Mucosa of descending colon (tissue), 3 donors: ENCODE data around the gene CABYR. TPM values are rescaled to one million over a fixed set of nuclear protein-coding genes. Genes with fewer than 3 reads are reported as not detected.

Experiments used
- ATAC-seq: fragments of 200-7000 bp; cut with Tn5 transposase; one replicate; pipeline ENCODE4 v1.9.1; 2020; ENCODE audit warnings: mild to moderate bottlenecking, moderate library complexity
- DNase-seq, 3 donors: peaks; one replicate each; pipeline ENCODE4 v3.0.0-alpha.2; 2020
- H3K36me3 ChIP-seq: fragments of 200-600 bp; one replicate; pipeline ENCODE4 v1.8.0; 2021; ENCODE audit warnings: low read depth, mild to moderate bottlenecking
- H3K4me1 ChIP-seq: fragments of 200-600 bp; one replicate; pipeline ENCODE4 v1.8.0; 2021; ENCODE audit warnings: low read depth, mild to moderate bottlenecking
- H3K4me3 ChIP-seq: fragments of 200-600 bp; one replicate; pipeline ENCODE4 v1.8.0; 2021; ENCODE audit warnings: mild to moderate bottlenecking
- H3K9me3 ChIP-seq: fragments of 200-600 bp; one replicate; pipeline ENCODE4 v1.8.0; 2021; ENCODE audit warnings: mild to moderate bottlenecking
- CTCF ChIP-seq: fragments of 200-600 bp; IDR thresholded peaks from one replicate; pipeline ENCODE4 v1.8.0; 2022; ENCODE audit warnings: antibody characterized with exemption, mild to moderate bottlenecking
- intact Hi-C, 2 donors: fragments of 100-400 bp; cut with DNase I in 1 of 2; cut with micrococcal nuclease in 1 of 2; formaldehyde crosslinking; loops; one replicate each; pipeline versions ENCODE4 v1.11.0 to v1.11.1; 2022; cut with DNase I, micrococcal nuclease
- total RNA-seq, 3 donors: library from RNA; stranded (reverse); fragmentation: NEBNext Ultra II Directional in 2 of 3; extraction: Animal tissue kit (Norgen Biotek cat#: 25700) in 2 of 3; gene quantifications; one replicate each; pipeline versions ENCODE4 v1.2.1 to v1.2.4, GENCODE V29; 2021 to 2023
- donor health status: DM: no; HTN: no; CAD: no; lungs with moderate emphysema.
- donor health status: DM: no; HTN: no; CAD: no.
- donor health status: DM: no; HTN: yes; CAD: no.

CABYR gene
- total RNA-seq, 3 donors from 2014 or later = 0.41 to 1.4 (median 0.48) TPM

DNA sequence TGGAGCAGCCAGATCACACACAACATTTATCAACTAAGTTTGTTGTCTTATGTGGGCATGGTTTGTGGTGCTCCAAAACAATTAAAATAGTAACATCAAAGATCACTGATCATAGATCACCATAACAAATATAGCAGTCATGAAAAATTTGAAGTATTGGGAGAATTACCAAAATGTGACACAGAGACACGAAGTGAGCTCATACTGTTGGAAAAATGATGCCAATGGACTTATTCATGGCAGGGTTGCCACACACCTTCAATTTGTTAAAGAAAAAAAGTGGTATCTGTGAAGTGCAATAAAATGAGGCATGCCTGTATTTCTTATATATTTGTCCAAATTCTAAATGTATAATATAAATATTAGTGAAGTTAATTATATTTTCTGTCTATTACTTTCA, 42.9 kb upstream of the CABYR start:
- no peak overlapping the region for H3K4me3 ChIP-seq
- ATAC-seq (no peak), DNase-seq (no peak)
- no peak for TF ChIP-seq CTCF
- intact Hi-C loops = no loop called here
- H3K4me1 ChIP-seq = no peaks in the 10 kb centered on the region
- H3K36me3 ChIP-seq = no peaks in the 10 kb centered on the region
- H3K9me3 ChIP-seq = peaks cover 11% of the 10 kb centered on the region

GRCh38 chr18:24103320-24104021, 35.4 kb upstream of the CABYR start:
- H3K4me1 ChIP-seq = no peaks in the 10 kb centered on the region
- TF ChIP-seq CTCF = no peak
- DNase-seq (no peak), ATAC-seq (no peak)
- H3K36me3 ChIP-seq = no peaks in the 10 kb centered on the region
- no peaks in the 10 kb centered on the region for H3K9me3 ChIP-seq
- H3K4me3 ChIP-seq = no peak overlapping the region
- intact Hi-C loops = no loop called here

GRCh38 chr18:24104486-24104885, 34.4 kb upstream of the CABYR start:
- DNase-seq = no peak
- Histone ChIP-seq H3K4me3 (no peak overlapping the region), H3K9me3 (no peaks in the 10 kb centered on the region), H3K36me3 (no peaks in the 10 kb centered on the region), H3K4me1 (no peaks in the 10 kb centered on the region)
- ATAC-seq = no peak
- TF ChIP-seq CTCF = no peak
- intact Hi-C loops = no loop called here

DNA sequence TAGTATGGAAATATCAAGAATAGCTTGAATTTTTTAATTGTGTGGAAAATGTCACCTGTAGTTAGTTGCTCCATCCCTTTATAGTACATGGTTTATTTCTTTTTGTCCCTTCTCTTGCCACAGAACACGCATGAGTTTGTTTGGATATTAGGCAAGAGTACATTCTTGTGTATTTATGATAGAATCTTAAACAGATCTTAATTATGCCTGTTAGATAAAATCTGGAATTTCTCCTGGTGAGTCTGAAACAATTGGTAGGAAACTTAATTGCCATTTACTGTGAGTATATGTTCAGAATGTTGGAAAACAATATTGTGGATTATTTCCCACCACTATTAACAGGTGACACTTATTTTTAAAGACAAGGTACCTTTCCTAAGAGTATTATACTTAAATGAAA, 30.2 kb upstream of the CABYR start:
- no peaks in the 10 kb centered on the region for H3K36me3 ChIP-seq
- intact Hi-C loops = no loop called here
- TF ChIP-seq CTCF = no peak
- DNase-seq = no peak
- ATAC-seq = no peak
- no peaks in the 10 kb centered on the region for H3K4me1 ChIP-seq
- no peaks in the 10 kb centered on the region for H3K9me3 ChIP-seq
- no peak overlapping the region for H3K4me3 ChIP-seq

- no peak for TF ChIP-seq CTCF
- Histone ChIP-seq H3K36me3 (no peaks in the 10 kb centered on the region), H3K4me1 (no peaks in the 10 kb centered on the region), H3K4me3 (no peak overlapping the region), H3K9me3 (no peaks in the 10 kb centered on the region)
- DNase-seq (no peak), ATAC-seq (no peak)
- intact Hi-C loops = no loop called here
These were observed 26.9 kb upstream of the CABYR start for GRCh38 chr18:24111936-24112335.

DNA sequence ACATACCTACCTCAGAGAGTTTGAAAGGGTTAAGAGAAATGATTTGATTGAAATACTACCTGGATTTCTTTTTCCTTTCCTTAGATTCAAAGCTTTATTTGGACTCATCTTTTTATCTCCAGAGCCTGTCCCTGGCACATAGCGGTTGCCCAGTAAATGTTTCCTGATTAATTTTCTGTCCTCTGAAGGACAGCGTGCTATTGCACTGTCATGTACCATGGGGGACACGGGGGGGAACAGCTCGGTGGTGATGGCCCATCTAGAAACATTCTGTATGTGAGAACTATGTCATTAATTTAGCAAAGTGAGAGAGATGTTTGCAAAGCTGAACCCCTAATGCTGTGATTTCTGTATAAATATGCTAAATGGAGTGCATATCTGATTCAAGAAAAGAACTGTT, 26.4 kb upstream of the CABYR start:
- no peaks in the 10 kb centered on the region for H3K36me3 ChIP-seq
- no peaks in the 10 kb centered on the region for H3K9me3 ChIP-seq
- no peak for TF ChIP-seq CTCF
- intact Hi-C loops = no loop called here
- ATAC-seq = no peak
- no peaks in the 10 kb centered on the region for H3K4me1 ChIP-seq
- DNase-seq = no peak
- no peak overlapping the region for H3K4me3 ChIP-seq
